Hepatocyte (in vitro differentiated cells): Measurements from ENCODE around the gene NFXL1. TPM values are rescaled to one million over a fixed set of nuclear protein-coding genes. Genes with fewer than 3 reads are reported as not detected.

Source experiments
- DNase-seq: peaks from one replicate; pipeline ENCODE4 v3.0.0-alpha.2; 2016; ENCODE audit warnings: low spot score
- H2AFZ ChIP-seq: fragments of 200-600 bp; sonication (generic); 2 replicates; pipeline ENCODE4 v1.6.0; 2016; ENCODE audit warnings: antibody characterized with exemption, mild to moderate bottlenecking
- H3K27ac ChIP-seq: fragments of 200-600 bp; sonication (generic); 2 replicates; pipeline ENCODE4 v1.5.1; 2016; ENCODE audit warnings: mild to moderate bottlenecking
- H3K27me3 ChIP-seq: fragments of 200-600 bp; sonication (generic); 2 replicates; pipeline ENCODE4 v1.6.1; 2016
- H3K36me3 ChIP-seq: fragments of 200-600 bp; sonication (generic); replicated peaks from 2 replicates; pipeline ENCODE4 v1.5.1; 2016; ENCODE audit warnings: low read depth; ENCODE audit not compliant: insufficient read depth
- H3K4me1 ChIP-seq: fragments of 200-600 bp; sonication (generic); 2 replicates; pipeline ENCODE4 v1.5.1; 2016; ENCODE audit warnings: mild to moderate bottlenecking, moderate library complexity; ENCODE audit not compliant: insufficient read depth
- H3K4me2 ChIP-seq: fragments of 200-600 bp; sonication (generic); 2 replicates; pipeline ENCODE4 v1.6.0; 2016
- H3K4me3 ChIP-seq: fragments of 200-600 bp; sonication (generic); 2 replicates; pipeline ENCODE4 v1.5.1; 2016; ENCODE audit warnings: mild to moderate bottlenecking
- H3K79me2 ChIP-seq: fragments of 200-600 bp; sonication (generic); 2 replicates; pipeline ENCODE4 v1.6.0; 2017; ENCODE audit warnings: mild to moderate bottlenecking
- H3K9me2 ChIP-seq: fragments of 200-600 bp; sonication (generic); replicated peaks from 2 replicates; pipeline ENCODE4 v1.6.0; 2017; ENCODE audit warnings: mild to moderate bottlenecking; ENCODE audit not compliant: insufficient read depth
- H3K9me3 ChIP-seq: fragments of 200-600 bp; sonication (generic); 2 replicates; pipeline ENCODE4 v1.5.1; 2016; ENCODE audit warnings: low read depth, mild to moderate bottlenecking
- H4K20me1 ChIP-seq: fragments of 200-600 bp; sonication (generic); 2 replicates; pipeline ENCODE4 v1.6.0; 2016; ENCODE audit warnings: mild to moderate bottlenecking; ENCODE audit not compliant: insufficient read depth, poor library complexity, severe bottlenecking
- EZH2 ChIP-seq: fragments of 200-600 bp; sonication (generic); IDR thresholded peaks from 2 replicates; pipeline ENCODE4 v1.6.1; 2016; ENCODE audit warnings: antibody characterized with exemption, mild to moderate bottlenecking, borderline replicate concordance
- EZH2phosphoT487 ChIP-seq: fragments of 200-600 bp; sonication (generic); IDR thresholded peaks from one replicate; pipeline ENCODE4 v1.6.1; 2018; ENCODE audit warnings: antibody characterized with exemption, mild to moderate bottlenecking, low read depth, moderate library complexity; ENCODE audit not compliant: unreplicated experiment, severe bottlenecking
- WGBS: methylation state at CpG from one replicate; pipeline ENCODE4 v1.1.6; 2016; ENCODE audit warnings: low lambda C conversion rate; ENCODE audit errors: missing lambda C conversion rate; 5-methylcytosine and 5-hydroxymethylcytosine counted together
- polyA plus RNA-seq: library from polyadenylated mRNA; unstranded; fragments of >200 nt; fragmentation: Nextera tagmentation; extraction: Ambion mirVana; gene quantifications from 2 replicates; pipeline ENCODE4 v1.2.1, GENCODE V29; 2016
- total RNA-seq: library from RNA; depleted of rRNA; stranded (reverse); fragments of >200 nt; gene quantifications from 2 replicates; pipeline ENCODE4 v1.2.3, GENCODE V29; 2014
- TF ChIP-seq, protein P1 (sequence below): fragments of 200-600 bp; sonication (generic); IDR thresholded peaks from 2 replicates; pipeline ENCODE4 v1.5.1; 2016; ENCODE audit warnings: antibody characterized with exemption, mild to moderate bottlenecking; ENCODE audit not compliant: poor library complexity

NFXL1 gene
- total and polyA plus RNA-seq, 2 experiments from 2014 or later: 9.8 TPM

GRCh38 chr4:47827343-47828047, 86.9 kb downstream of the NFXL1 start:
- no peak for DNase-seq
- Histone ChIP-seq H3K9me3 (no peaks in the 10 kb centered on the region), H3K4me1 (no peaks in the 10 kb centered on the region), H4K20me1 (no peaks in the 10 kb centered on the region), H3K79me2 (no peaks in the 10 kb centered on the region), H3K9me2 (no peaks in the 10 kb centered on the region), H2AFZ (no peak overlapping the region), H3K4me3 (no peak overlapping the region), H3K4me2 (no peak overlapping the region), H3K36me3 (no peaks in the 10 kb centered on the region), H3K27me3 (no peaks in the 10 kb centered on the region), H3K27ac (no peak overlapping the region)
- TF ChIP-seq, protein P1, sequence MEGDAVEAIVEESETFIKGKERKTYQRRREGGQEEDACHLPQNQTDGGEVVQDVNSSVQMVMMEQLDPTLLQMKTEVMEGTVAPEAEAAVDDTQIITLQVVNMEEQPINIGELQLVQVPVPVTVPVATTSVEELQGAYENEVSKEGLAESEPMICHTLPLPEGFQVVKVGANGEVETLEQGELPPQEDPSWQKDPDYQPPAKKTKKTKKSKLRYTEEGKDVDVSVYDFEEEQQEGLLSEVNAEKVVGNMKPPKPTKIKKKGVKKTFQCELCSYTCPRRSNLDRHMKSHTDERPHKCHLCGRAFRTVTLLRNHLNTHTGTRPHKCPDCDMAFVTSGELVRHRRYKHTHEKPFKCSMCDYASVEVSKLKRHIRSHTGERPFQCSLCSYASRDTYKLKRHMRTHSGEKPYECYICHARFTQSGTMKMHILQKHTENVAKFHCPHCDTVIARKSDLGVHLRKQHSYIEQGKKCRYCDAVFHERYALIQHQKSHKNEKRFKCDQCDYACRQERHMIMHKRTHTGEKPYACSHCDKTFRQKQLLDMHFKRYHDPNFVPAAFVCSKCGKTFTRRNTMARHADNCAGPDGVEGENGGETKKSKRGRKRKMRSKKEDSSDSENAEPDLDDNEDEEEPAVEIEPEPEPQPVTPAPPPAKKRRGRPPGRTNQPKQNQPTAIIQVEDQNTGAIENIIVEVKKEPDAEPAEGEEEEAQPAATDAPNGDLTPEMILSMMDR: no peak
- WGBS: 68% methylated on average over 2 of the region's 2 CpGs

GRCh38 chr4:47824840-47825239, 89.5 kb downstream of the NFXL1 start:
- Histone ChIP-seq H3K9me2 (no peaks in the 10 kb centered on the region), H3K9me3 (no peaks in the 10 kb centered on the region), H3K79me2 (no peaks in the 10 kb centered on the region), H3K4me3 (no peak overlapping the region), H2AFZ (no peak overlapping the region), H3K36me3 (no peaks in the 10 kb centered on the region), H3K27me3 (no peaks in the 10 kb centered on the region), H3K4me1 (no peaks in the 10 kb centered on the region), H3K27ac (peak overlapping the region; percentile 17), H4K20me1 (no peaks in the 10 kb centered on the region), H3K4me2 (peak overlapping the region; percentile 1)
- peak; percentile 56 for DNase-seq
- TF ChIP-seq, protein P1: no peak
- TF ChIP-seq EZH2phosphoT487 (no peak), EZH2 (no peak)
- WGBS: 33% methylated on average over 7 of the region's 7 CpGs

DNA sequence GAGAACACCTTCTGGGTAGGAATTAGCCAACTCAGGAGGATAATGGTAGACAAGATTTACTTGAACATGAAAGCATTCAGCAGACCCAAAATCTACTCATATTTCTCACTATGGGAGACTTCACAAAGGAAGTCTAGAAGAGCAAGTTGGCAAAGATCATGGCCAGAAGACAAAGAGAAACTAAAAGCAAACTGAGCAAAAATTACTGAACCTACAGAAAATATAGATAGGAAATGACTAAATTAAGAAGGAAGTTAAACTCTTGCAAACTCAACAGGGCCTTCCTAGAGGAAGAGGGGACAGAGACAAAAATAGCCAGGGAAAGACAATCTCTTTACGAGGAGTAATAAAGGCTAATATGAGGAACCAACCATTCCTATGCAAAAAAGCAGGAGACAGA, 95.2 kb downstream of the NFXL1 start:
- Histone ChIP-seq H3K9me3 (no peaks in the 10 kb centered on the region), H4K20me1 (no peaks in the 10 kb centered on the region), H3K4me3 (no peak overlapping the region), H3K27ac (no peak overlapping the region), H3K9me2 (no peaks in the 10 kb centered on the region), H3K27me3 (no peaks in the 10 kb centered on the region), H3K36me3 (no peaks in the 10 kb centered on the region), H2AFZ (no peak overlapping the region), H3K4me2 (no peak overlapping the region), H3K79me2 (no peaks in the 10 kb centered on the region), H3K4me1 (no peaks in the 10 kb centered on the region)
- no peak for DNase-seq
- 100% methylated on average over 1 of the region's 1 CpG for WGBS
- TF ChIP-seq EZH2phosphoT487: no peak
- TF ChIP-seq, protein P1: no peak
- TF ChIP-seq EZH2: no peak

DNA sequence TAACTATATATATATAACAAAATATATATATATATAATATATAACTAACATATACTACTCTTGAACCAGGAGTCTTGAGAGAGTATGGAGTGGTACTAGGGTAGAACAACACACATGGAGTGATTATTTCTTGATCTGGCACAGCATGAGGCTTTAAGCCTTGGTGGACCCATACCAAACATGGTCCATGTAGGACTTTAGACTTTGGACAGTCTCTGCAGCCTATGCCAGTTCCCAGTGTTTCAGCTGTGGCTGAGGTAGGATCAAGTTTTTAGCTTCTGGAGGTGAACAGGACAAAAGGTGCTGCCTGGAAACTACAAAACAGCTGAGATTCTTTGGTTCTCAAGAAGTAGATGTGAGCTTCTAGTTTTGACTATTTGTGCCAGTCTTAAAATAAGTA, 97.1 kb downstream of the NFXL1 start:
- no peak overlapping the region for H3K27ac ChIP-seq
- no peak for DNase-seq

More for the DNA sequence above, 97.1 kb downstream of the NFXL1 start:
- Histone ChIP-seq H3K4me3 (no peak overlapping the region), H3K79me2 (no peaks in the 10 kb centered on the region), H3K4me2 (no peak overlapping the region), H3K4me1 (no peaks in the 10 kb centered on the region), H3K27me3 (no peaks in the 10 kb centered on the region), H4K20me1 (no peaks in the 10 kb centered on the region), H3K36me3 (no peaks in the 10 kb centered on the region), H3K9me3 (no peaks in the 10 kb centered on the region), H3K9me2 (no peaks in the 10 kb centered on the region), H2AFZ (no peak overlapping the region)
- no peak for TF ChIP-seq EZH2phosphoT487
- TF ChIP-seq EZH2: no peak
- TF ChIP-seq, protein P1: no peak
